HTERT RPE-1 (cell line): ENCODE measurements around the gene SLX1A.
"Not testable (repeated sequence)": the region's sequence is repeated elsewhere in the genome, so short reads cannot be mapped to it uniquely, and the experiment has no call there.

Experiments used
- in situ Hi-C: fragments of 300-500 bp; cut with MboI; formaldehyde crosslinking; loops from 4 replicates; pipeline ENCODE4 v1.14.3; 2020; ENCODE audit warnings: low sequenced_read_pairs

The SLX1A gene

GRCh38 chr16:30184096-30184890, 9.4 kb upstream of the SLX1A start:
- in situ Hi-C loops, result no loop called here

- in situ Hi-C loops, result no loop called here
Measured at GRCh38 chr16:30184891-30185682, 8.6 kb upstream of the SLX1A start.

DNA sequence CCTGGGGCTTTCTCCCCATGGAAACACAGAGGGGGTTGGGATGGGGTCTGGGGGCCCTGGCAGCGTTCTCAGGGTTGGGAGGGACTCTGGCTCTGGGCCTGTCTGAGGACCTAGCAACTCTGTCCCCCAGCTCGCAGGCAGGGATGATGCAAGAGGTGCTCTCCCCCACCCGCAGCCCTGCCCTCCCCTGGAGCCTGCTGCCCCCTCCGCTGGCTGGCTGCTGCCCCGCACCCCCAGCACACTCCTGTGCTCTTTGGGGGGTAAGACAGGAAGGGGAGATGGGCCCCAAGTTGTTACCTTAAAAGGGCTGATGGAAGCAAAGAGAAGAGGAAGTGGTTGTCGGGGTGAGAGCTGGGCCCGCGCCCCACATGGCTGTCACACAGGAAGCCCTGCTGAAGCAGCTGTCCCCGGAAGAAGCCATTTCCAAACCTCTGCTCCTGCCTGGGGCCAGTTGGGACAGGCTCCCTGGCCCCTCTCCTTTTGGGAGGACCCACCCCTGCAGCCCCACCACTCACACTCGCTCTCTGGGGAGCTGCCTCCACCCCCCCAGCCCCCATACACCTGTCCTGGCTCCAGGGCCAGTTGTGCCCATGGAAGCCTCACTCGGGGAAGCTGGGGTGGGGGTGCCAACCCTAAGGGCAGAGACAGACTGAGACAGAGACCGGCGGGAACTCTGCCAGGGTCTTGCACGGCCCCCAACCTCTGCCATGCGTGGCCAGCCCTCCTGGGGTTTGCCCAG, 7.8 kb upstream of the SLX1A start:
- in situ Hi-C loops, result no loop called here

DNA sequence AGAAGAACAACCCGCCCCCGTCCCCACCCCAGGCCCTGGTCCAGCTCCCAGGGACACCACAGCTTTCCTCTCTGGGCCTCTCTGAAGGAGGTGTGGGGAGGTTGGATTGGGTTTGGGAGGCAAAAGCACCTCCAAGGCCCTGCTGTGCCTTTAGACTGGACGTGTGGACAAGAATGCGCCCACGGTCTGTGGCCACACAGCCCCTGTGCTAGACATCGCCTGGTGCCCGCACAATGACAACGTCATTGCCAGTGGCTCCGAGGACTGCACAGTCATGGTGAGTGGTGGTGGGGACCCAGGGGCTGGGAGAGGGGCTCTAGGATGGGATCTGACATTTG, 7.3 kb upstream of the SLX1A start:
- in situ Hi-C loops, result no loop called here

GRCh38 chr16:30186782-30187555, 6.7 kb upstream of the SLX1A start:
- in situ Hi-C loops, result no loop called here

DNA sequence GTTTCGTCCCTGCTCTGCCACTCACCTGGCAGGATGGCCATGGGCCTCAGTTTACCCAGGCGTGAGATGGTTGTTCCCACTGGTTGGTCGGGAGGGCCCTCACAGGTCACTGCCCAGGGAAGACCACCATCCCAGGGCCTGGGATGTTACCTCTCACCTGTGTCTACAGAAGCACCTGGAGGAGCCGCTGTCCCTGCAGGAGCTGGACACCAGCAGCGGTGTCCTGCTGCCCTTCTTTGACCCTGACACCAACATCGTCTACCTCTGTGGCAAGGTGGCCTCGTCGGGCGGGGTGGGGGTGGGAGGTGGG, 6.2 kb upstream of the SLX1A start:
- in situ Hi-C loops, result no loop called here

- in situ Hi-C loops, result no loop called here
Measured at GRCh38 chr16:30187971-30188561, 5.6 kb upstream of the SLX1A start.

DNA sequence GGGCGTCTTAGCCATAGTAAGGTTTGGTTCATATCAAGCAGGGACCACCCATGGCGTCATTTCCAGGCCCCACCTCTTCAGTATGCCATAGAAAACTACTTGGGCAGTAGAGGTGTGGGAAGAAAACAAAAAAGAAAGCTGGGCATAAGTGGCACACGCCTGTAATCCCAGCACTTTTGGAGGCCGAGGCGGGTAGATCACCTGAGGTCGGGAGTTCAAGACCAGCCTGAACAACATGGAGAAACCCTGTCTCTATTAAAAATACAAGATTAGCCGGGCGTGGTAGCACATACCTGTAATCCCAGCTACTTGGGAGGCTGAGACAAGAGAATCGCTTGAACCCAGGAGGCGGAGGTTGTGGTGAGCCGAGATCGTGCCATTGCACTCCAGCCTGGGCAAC, 2.5 kb upstream of the SLX1A start:
- in situ Hi-C loops, result not testable (repeated sequence)

DNA sequence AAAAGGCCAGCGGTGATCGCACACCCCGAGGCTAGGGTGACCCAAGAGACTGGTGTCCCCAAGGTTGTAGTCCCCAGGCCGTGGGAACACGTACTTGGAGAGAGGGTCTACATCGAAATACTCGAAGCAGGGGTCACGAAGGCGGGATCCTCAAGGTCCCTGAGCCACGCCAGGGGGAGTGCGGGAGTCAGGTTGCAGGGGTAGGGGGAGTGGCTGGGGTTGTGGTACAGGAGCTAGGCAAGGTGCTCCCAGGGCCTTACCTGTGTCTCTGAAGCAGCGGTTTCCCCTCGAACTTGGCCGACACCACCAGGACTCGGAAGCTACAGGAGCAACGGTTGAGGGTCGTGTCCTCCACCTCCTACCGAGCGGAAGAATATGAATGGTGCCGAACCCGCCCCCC, 577 bp upstream of the SLX1A start:
- in situ Hi-C loops, result not testable (repeated sequence)

DNA sequence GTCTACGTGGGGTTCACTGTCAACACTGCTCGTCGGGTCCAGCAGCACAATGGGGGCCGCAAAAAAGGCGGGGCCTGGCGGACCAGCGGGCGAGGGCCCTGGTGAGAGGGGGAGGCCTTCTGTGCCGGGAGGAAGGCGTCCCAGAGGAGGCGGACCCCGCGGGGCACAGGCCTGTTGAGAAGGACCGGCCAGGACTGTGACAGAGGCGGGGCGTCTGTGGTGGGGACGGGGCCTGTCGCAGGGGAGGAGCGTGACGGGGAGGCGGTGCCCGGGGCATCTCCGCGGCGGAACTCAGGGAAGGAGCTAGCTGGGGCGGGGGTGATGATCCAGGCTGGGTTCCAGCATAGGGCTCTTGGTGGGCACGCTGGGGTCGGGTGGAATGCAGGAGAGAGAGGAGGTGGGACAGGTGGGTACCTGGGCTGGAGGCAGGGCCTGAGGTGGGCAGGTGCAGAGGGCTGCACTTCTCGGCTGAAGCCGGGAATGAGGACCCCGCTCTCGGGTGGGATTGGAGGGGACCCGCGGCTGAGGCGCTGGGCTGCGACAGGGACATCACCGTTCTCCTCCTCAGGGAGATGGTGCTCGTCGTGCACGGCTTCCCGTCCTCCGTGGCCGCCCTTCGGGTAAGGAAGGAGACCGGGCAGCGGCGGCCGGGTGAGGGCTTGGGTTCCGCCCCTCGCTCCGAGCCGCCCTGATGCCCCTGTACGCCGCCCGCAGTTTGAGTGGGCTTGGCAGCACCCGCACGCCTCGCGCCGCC, 674 bp downstream of the SLX1A start:
- in situ Hi-C loops, result not testable (repeated sequence)

DNA sequence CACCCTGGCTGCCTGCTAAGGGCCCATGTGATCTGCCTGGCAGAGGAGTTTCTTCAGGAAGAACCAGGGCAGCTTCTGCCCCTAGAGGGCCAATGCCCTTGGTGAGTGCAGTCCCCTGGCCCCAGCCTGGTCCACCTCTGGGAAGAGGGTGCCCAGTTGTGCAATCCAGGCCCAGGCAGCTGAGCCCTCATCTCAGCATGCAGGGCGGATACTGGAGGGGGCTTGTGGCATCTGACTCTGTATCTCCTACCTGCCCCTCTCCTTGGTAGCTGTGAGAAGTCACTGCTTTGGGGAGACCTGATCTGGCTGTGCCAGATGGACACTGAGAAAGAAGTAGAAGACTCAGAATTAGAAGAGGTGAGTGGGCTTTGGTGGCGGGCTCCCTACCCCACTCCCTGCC, 3.3 kb downstream of the SLX1A start:
- in situ Hi-C loops, result not testable (repeated sequence)

- in situ Hi-C loops, result not testable (repeated sequence)
Measured at GRCh38 chr16:30199049-30199448, 5.4 kb downstream of the SLX1A start, which contains the start of gene SULT1A3. Gene SULT1A3, plus strand, starts transcription at chr16:30199255. Its CDS starts 1,474 bp downstream, at chr16:30200729.

DNA sequence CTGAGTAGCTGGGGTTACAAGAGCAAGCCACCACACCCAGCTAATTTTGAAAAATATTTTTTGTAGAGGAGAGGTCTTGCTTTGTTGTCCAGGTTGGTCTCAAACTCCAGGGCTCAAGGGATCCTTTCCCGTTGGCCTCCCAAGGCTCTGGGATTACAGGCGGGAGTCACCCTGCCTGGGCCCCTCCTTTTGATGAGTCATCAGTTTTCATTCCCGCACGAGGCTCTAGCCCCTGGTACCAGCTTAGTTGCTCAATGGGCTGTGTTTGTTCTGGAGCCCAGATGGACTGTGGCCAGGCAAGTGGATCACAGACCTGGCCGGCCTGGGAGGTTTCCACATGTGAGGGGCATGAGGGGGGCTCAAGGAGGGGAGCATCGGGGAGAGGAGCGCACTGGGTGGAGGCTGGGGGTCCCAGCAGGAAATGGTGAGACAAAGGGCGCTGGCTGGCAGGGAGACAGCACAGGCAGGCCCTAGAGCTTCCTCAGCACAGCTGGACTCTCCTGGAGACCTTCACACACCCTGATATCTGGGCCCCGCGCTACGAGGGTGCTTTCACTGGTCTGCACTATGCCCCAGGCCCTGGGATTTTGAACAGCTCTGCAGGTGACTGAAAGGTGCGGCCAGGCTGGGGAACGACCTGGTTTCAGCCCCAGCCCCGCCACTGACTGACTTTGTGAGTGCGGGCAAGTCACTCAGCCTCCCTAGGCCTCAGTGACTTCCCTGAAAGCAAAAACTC, 6.1 kb downstream of the SLX1A start:
- in situ Hi-C loops, result not testable (repeated sequence)

GRCh38 chr16:30205541-30206236, 12.0 kb downstream of the SLX1A start:
- in situ Hi-C loops, result not testable (repeated sequence)

DNA sequence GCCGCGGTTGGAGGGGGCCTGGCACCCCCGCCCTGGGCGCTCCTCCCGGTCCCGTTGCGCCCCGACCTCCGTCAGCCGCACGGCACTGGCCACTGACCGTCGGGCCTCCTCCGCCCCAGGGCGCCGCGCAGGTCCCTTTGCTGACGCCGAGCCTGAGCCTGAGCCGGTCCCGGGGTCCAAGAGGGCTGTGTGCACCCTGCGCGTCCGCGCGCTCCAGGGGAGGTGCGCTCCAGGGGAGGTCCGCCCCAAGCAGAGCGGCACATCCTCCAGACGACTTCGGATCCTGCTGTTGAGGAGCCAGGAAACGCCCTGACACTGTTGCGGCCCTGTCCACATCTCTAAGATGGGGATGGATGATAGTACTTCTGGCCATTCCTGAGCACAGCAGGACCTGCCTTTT, 12.6 kb downstream of the SLX1A start:
- in situ Hi-C loops, result not testable (repeated sequence)

GRCh38 chr16:30207063-30207704, 13.5 kb downstream of the SLX1A start:
- in situ Hi-C loops, result not testable (repeated sequence)

DNA sequence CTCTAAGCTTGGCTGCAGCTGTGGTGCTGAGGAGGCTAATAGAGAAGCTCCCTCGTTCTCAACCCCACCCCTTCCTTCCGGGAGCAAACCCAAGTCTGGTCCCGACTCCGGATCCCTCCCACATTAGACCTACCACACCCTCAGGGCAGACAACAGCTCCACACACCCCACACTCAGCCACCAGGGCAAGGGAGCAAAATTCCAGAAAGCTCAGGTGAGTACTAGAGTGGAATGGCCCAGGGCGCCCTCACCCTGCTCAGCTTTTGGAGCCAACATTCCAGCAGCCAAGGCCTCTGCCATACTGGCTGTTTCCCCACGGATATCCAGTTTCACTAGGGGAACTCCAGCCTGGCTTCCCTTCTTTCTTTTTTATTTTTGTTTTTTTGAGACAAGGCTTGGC, 15.4 kb downstream of the SLX1A start:
- in situ Hi-C loops, result not testable (repeated sequence)

DNA sequence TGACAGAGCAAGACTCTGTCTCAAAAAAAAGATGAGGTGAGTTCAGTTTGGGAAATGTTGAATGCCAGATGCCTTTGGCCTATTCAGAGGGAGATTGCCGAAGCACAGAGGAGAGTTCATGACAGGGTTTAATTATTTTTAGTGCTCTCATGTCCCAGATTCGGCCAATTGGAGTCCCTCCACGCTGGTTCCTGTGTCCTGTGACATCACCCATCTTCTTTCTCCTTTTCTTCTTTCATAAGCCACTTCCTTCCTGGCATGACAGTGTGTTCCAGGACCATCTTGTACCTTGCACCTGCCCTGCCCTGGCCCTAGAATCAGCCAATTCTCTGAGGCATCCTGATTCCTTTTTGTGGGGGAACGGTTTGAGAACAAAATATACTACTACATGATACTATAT, 17.7 kb downstream of the SLX1A start:
- in situ Hi-C loops, result not testable (repeated sequence)
